SK-N-SH (cell line): Measurements from ENCODE around the gene B3GNT7. TPM values are rescaled to one million over a fixed set of nuclear protein-coding genes. Genes with fewer than 3 reads are reported as not detected.

Experiments used
- CTCF ChIA-PET: fragments of 300-600, 350-600 bp; formaldehyde crosslinking; extraction: SDS; loops from one replicate; lab custom pipeline; 2021; lab: Yijun Ruan, JAX
- POLR2A ChIA-PET: fragments of 350-600 bp; sonication (Branson Sonifier 250); formaldehyde crosslinking; extraction: SDS; loops from one replicate; lab custom pipeline; 2020; ENCODE audit warnings: antibody characterized with exemption, inconsistent platforms; lab: Yijun Ruan, JAX
- DNase-seq: peaks from one replicate; pipeline ENCODE4 v3.0.0; 2012
- H2AFZ ChIP-seq: fragments of 200-600 bp; sonication (generic); 2 replicates; pipeline ENCODE4 v1.8.1; 2016; ENCODE audit warnings: antibody characterized with exemption, mild to moderate bottlenecking, low read depth
- H3F3A ChIP-seq: fragments of 200-600 bp; sonication (generic); replicated peaks from 2 replicates; pipeline ENCODE3; 2016; ENCODE audit warnings: antibody characterized with exemption, mild to moderate bottlenecking; ENCODE audit not compliant: insufficient read depth
- H3K27ac ChIP-seq, 2 experiments: fragments of 200-500 bp in 1 of 2; fragments of 200-600 bp in 1 of 2; sonication (Bioruptor generic) in 1 of 2; sonication (generic), shearing (Covaris generic) in 1 of 2; 2 replicates each; pipeline versions ENCODE4 v1.5.1 to v1.6.1; 2014 to 2016; ENCODE audit warnings: low read depth in 2 of 2, inconsistent platforms in 1 of 2, low read length in 1 of 2, mild to moderate bottlenecking in 1 of 2, mixed read lengths in 1 of 2
- H3K27me3 ChIP-seq: fragments of 200-600 bp; sonication (generic), shearing (Covaris generic); 2 replicates; pipeline ENCODE4 v1.6.1; 2016; ENCODE audit warnings: mixed run types; ENCODE audit not compliant: insufficient read depth
- H3K36me3 ChIP-seq, 2 experiments: fragments of 200-500 bp in 1 of 2; fragments of 200-600 bp in 1 of 2; sonication (Bioruptor generic) in 1 of 2; sonication (generic) in 1 of 2; replicated peaks in 1 of 2; 2 replicates each; pipeline versions ENCODE3 to v1.5.1; 2014 to 2016; ENCODE audit warnings: low read length in 1 of 2, mild to moderate bottlenecking in 1 of 2; ENCODE audit not compliant: insufficient read depth in 2 of 2, control insufficient read depth in 1 of 2
- H3K4me1 ChIP-seq, 2 experiments: fragments of 200-500 bp in 1 of 2; fragments of 200-600 bp in 1 of 2; sonication (Bioruptor generic) in 1 of 2; sonication (generic), shearing (Covaris generic) in 1 of 2; 2 replicates each; pipeline versions ENCODE4 v1.5.1 to v1.6.1; 2014 to 2016; ENCODE audit warnings: low read depth in 1 of 2, low read length in 1 of 2, mixed run types in 1 of 2; ENCODE audit not compliant: insufficient read depth in 2 of 2, control insufficient read depth in 1 of 2
- H3K4me2 ChIP-seq: fragments of 200-600 bp; sonication (generic), shearing (Covaris generic); 2 replicates; pipeline ENCODE4 v1.6.1; 2017; ENCODE audit warnings: mixed run types
- H3K4me3 ChIP-seq, 2 experiments: fragments of 200-500 bp in 1 of 2; fragments of 200-600 bp in 1 of 2; sonication (Bioruptor generic) in 1 of 2; sonication (generic), shearing (Covaris generic) in 1 of 2; 2 replicates each; pipeline versions ENCODE4 v1.5.1 to v1.8.1; 2014 to 2016; ENCODE audit warnings: low read depth in 2 of 2, inconsistent platforms in 1 of 2, low read length in 1 of 2, mild to moderate bottlenecking in 1 of 2, mixed read lengths in 1 of 2, moderate library complexity in 1 of 2
- H3K79me2 ChIP-seq: fragments of 200-600 bp; sonication (generic); 2 replicates; pipeline ENCODE4 v1.8.1; 2017; ENCODE audit warnings: mild to moderate bottlenecking; ENCODE audit not compliant: insufficient read depth
- H3K9ac ChIP-seq: fragments of 200-600 bp; sonication (generic); 2 replicates; pipeline ENCODE4 v1.6.1; 2017; ENCODE audit warnings: mixed run types
- H3K9me2 ChIP-seq: fragments of 200-600 bp; sonication (generic); 2 replicates; pipeline ENCODE4 v1.6.1; 2017; ENCODE audit warnings: mixed run types
- H3K9me3 ChIP-seq: fragments of 200-600 bp; sonication (generic); 2 replicates; pipeline ENCODE4 v1.6.1; 2017; ENCODE audit warnings: mixed run types, mild to moderate bottlenecking, moderate library complexity
- H4K20me1 ChIP-seq: fragments of 200-600 bp; sonication (generic); 2 replicates; pipeline ENCODE4 v1.6.1; 2017; ENCODE audit warnings: mild to moderate bottlenecking, mixed run types; ENCODE audit not compliant: insufficient read depth
- CHD2 ChIP-seq: fragments of 150-350 bp; IDR thresholded peaks from 2 replicates; pipeline ENCODE4 v1.6.1; 2018; ENCODE audit warnings: low read length; ENCODE audit not compliant: partially characterized antibody
- ELF1 ChIP-seq: IDR thresholded peaks from 2 replicates; pipeline ENCODE4 v1.4.0; 2012
- EP300 ChIP-seq, 2 experiments: IDR thresholded peaks; 2 replicates each; pipeline versions ENCODE4 v1.4.0 to v1.6.1; 2012; ENCODE audit warnings: borderline replicate concordance in 1 of 2, low read depth in 1 of 2, low read length in 1 of 2
- FOSL2 ChIP-seq: IDR thresholded peaks from 2 replicates; pipeline ENCODE4 v1.4.0; 2012; ENCODE audit warnings: low read depth, mild to moderate bottlenecking, moderate library complexity, borderline replicate concordance
- FOXJ3 ChIP-seq: sonication (generic); formaldehyde crosslinking; IDR thresholded peaks from 2 replicates; pipeline ENCODE4 v1.5.1; 2020; ENCODE audit warnings: mild to moderate bottlenecking, missing genetic modification reagents
- GABPA ChIP-seq: IDR thresholded peaks from 2 replicates; pipeline ENCODE4 v1.4.0; 2012; ENCODE audit warnings: low read depth, mild to moderate bottlenecking
- GATA2 ChIP-seq: sonication (generic); formaldehyde crosslinking; IDR thresholded peaks from 2 replicates; pipeline ENCODE4 v1.5.0; 2020; ENCODE audit warnings: mild to moderate bottlenecking, missing genetic modification reagents
- JUND ChIP-seq: IDR thresholded peaks from 2 replicates; pipeline ENCODE4 v1.4.0; 2012
- MAX ChIP-seq: IDR thresholded peaks from 2 replicates; pipeline ENCODE4 v1.4.0; 2012; ENCODE audit warnings: low read depth
- MEF2A ChIP-seq: IDR thresholded peaks from 2 replicates; pipeline ENCODE4 v1.4.0; 2012; ENCODE audit warnings: low read depth, borderline replicate concordance
- MXI1 ChIP-seq: IDR thresholded peaks from 2 replicates; pipeline ENCODE4 v1.6.1; 2012; ENCODE audit warnings: mild to moderate bottlenecking, low read depth, low read length, improper control_type of control experiment
- NFIC ChIP-seq: IDR thresholded peaks from 2 replicates; pipeline ENCODE4 v1.4.0; 2012; ENCODE audit warnings: borderline replicate concordance
- RCOR1 ChIP-seq: fragments of 150-350 bp; IDR thresholded peaks from 2 replicates; pipeline ENCODE4 v1.6.1; 2017; ENCODE audit warnings: antibody characterized with exemption, low read length
- RXRA ChIP-seq: IDR thresholded peaks from 2 replicates; pipeline ENCODE4 v1.4.0; 2012; ENCODE audit warnings: low read depth, mild to moderate bottlenecking, borderline replicate concordance
- SIN3A ChIP-seq: IDR thresholded peaks from 2 replicates; pipeline ENCODE4 v1.6.1; 2012; ENCODE audit warnings: low read depth, mild to moderate bottlenecking, low read length, moderate library complexity, borderline replicate concordance
- TAF1 ChIP-seq: IDR thresholded peaks from 2 replicates; pipeline ENCODE4 v1.6.1; 2012; ENCODE audit warnings: low read depth, mild to moderate bottlenecking, low read length, moderate library complexity, borderline replicate concordance
- TCF12 ChIP-seq: IDR thresholded peaks from 2 replicates; pipeline ENCODE4 v1.4.0; 2012
- TEAD4 ChIP-seq: IDR thresholded peaks from 2 replicates; pipeline ENCODE4 v1.4.0; 2012; ENCODE audit warnings: mild to moderate bottlenecking, borderline replicate concordance; ENCODE audit not compliant: insufficient read depth
- WGBS: methylation state at CpG from one replicate; pipeline ENCODE4 v1.1.6; 2017; ENCODE audit warnings: low lambda C conversion rate; 5-methylcytosine and 5-hydroxymethylcytosine counted together
- polyA plus RNA-seq, 3 experiments: library from polyadenylated mRNA; depleted of rRNA; stranded (reverse); fragments of >200 nt; gene quantifications; 2 replicates each; pipeline ENCODE4 v1.2.3, GENCODE V29; 2012
- TF ChIP-seq, protein P1 (sequence below): IDR thresholded peaks from 2 replicates; pipeline ENCODE4 v1.4.0; 2012; ENCODE audit warnings: low read depth, borderline replicate concordance
- TF ChIP-seq, protein P2 (sequence below): IDR thresholded peaks from 2 replicates; pipeline ENCODE4 v1.4.0; 2012; ENCODE audit warnings: low read depth, borderline replicate concordance

The B3GNT7 gene
- polyA plus RNA-seq, 1 of the 3 experiments (the other 2 are of a cell fraction), result 0.12 TPM

- H3K4me3 ChIP-seq, result no peak overlapping the region; a peak in 1 of 4 replicates
- H3K36me3 ChIP-seq, result no peaks in the 10 kb centered on the region
- ChIA-PET CTCF (interaction anchor here (0.6 to 2.4 kb wide), 7 partner anchors 28 to 138 kb away, joined by 3 to 7 read pairs (median 4); no protein-coding TSS in a partner anchor), POLR2A (interaction anchor here (0.9 to 2.4 kb wide), 5 partner anchors 9 to 99 kb away, joined by 3 to 12 read pairs (median 7); partner anchors contain the start of gene NCL)
- H3K9ac ChIP-seq, result no peak overlapping the region; the same call in 1 of the 2 replicates
- H3K9me2 ChIP-seq, result no peaks in the 10 kb centered on the region
- no peaks in the 10 kb centered on the region for H3F3A ChIP-seq
- DNase-seq, result peak; percentile 83
- no peaks in the 10 kb centered on the region for H4K20me1 ChIP-seq
- peak overlapping the region; percentile 84 for H2AFZ ChIP-seq
- H3K4me1 ChIP-seq, result peaks cover 12 to 36% of the 10 kb centered on the region in 2 experiments; a peak in 3 of 4 replicates
- TF ChIP-seq MXI1, result peak; percentile 79; the same call in 1 of the 2 replicates
- TF ChIP-seq SIN3A, result no peak
- TF ChIP-seq GATA2 (CRISPR knock-in tag), result peak; percentile 84
- no peak for TF ChIP-seq MEF2A
- peak; percentile 31; the same call in 1 of the 2 replicates for TF ChIP-seq JUND
- peak in 1 of 2 experiments; percentile 37; a peak in 2 of 4 replicates for TF ChIP-seq EP300 (IDR thresholded peaks at IDR 0.05; ENCODE audit: borderline replicate concordance in 1 of 2, low read depth in 1 of 2, low read length in 1 of 2)
- peak; percentile 44; the same call in 1 of the 2 replicates for TF ChIP-seq RCOR1
- peak; percentile 75 for TF ChIP-seq MAX
- no peak for TF ChIP-seq CHD2
- TF ChIP-seq GABPA, result 0 out of 2 replicates have a peak, but pooled peaks have one; percentile 24
- TF ChIP-seq, protein P1, sequence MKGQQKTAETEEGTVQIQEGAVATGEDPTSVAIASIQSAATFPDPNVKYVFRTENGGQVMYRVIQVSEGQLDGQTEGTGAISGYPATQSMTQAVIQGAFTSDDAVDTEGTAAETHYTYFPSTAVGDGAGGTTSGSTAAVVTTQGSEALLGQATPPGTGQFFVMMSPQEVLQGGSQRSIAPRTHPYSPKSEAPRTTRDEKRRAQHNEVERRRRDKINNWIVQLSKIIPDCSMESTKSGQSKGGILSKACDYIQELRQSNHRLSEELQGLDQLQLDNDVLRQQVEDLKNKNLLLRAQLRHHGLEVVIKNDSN, result peak; percentile 82
- TF ChIP-seq TCF12, result peak; percentile 34; the same call in 1 of the 2 replicates
- no peak for TF ChIP-seq TEAD4
- peak; percentile 40; the same call in 1 of the 2 replicates for TF ChIP-seq FOSL2
- TF ChIP-seq, all 33 proteins: peak for 10
- no peaks in the 10 kb centered on the region for H3K79me2 ChIP-seq
- no peaks in the 10 kb centered on the region for H3K9me3 ChIP-seq
- 41% methylated on average over 20 of the region's 22 CpGs for WGBS
- H3K27me3 ChIP-seq, result no peaks in the 10 kb centered on the region
- peak overlapping the region; percentile 76 to 96 for H3K27ac ChIP-seq
- H3K4me2 ChIP-seq, result peak overlapping the region; percentile 27; the same call in 1 of the 2 replicates
Measured at GRCh38 chr2:231364961-231365810, 30.3 kb upstream of the B3GNT7 start.

DNA sequence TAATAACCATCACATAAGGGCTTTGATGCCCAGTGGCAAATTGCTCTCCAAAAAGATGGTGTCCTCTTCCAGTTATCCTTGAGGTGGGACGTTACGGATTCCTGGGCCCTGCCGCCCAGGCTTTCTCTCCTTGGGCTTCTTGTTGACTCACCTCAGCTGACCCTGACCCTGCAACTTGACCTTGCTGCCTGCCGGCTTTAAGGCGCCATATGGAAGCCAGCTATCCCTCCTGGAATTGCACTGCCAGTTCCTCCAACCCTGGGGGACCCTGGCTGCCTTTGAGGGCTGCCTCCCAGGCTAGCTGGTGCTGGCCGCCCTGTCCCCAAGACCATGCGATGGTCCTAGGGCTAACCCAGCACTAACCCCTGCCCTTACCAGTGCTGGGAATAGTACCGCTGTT is 28.3 kb upstream of the B3GNT7 start:
- Histone ChIP-seq H3K9ac (no peak overlapping the region), H3K9me3 (no peaks in the 10 kb centered on the region), H4K20me1 (no peaks in the 10 kb centered on the region), H3K4me2 (no peak overlapping the region), H3F3A (no peaks in the 10 kb centered on the region), H3K27ac (no peak overlapping the region), H3K36me3 (no peaks in the 10 kb centered on the region), H3K27me3 (no peaks in the 10 kb centered on the region), H2AFZ (no peak overlapping the region), H3K9me2 (no peaks in the 10 kb centered on the region), H3K4me3 (no peak overlapping the region), H3K4me1 (peaks cover 12 to 36% of the 10 kb centered on the region in 2 experiments; a peak in 3 of 4 replicates), H3K79me2 (no peaks in the 10 kb centered on the region)
- no peak for DNase-seq
- TF ChIP-seq RXRA (no peak), EP300 (IDR thresholded peaks at IDR 0.05; ENCODE audit: borderline replicate concordance in 1 of 2, low read depth in 1 of 2, low read length in 1 of 2) (no peak), NFIC (no peak), TEAD4 (no peak), GABPA (no peak), FOSL2 (no peak), TAF1 (no peak), FOXJ3 (CRISPR knock-in tag) (no peak), TCF12 (no peak), JUND (no peak), ELF1 (no peak)
- TF ChIP-seq, protein P2, sequence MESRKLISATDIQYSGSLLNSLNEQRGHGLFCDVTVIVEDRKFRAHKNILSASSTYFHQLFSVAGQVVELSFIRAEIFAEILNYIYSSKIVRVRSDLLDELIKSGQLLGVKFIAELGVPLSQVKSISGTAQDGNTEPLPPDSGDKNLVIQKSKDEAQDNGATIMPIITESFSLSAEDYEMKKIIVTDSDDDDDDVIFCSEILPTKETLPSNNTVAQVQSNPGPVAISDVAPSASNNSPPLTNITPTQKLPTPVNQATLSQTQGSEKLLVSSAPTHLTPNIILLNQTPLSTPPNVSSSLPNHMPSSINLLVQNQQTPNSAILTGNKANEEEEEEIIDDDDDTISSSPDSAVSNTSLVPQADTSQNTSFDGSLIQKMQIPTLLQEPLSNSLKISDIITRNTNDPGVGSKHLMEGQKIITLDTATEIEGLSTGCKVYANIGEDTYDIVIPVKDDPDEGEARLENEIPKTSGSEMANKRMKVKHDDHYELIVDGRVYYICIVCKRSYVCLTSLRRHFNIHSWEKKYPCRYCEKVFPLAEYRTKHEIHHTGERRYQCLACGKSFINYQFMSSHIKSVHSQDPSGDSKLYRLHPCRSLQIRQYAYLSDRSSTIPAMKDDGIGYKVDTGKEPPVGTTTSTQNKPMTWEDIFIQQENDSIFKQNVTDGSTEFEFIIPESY, result no peak
- WGBS, result 95% methylated on average over 8 of the region's 8 CpGs
- ChIA-PET CTCF (interaction anchor here (2.2 kb wide), 1 partner anchor 70 kb away, joined by 7 read pairs; no protein-coding TSS in a partner anchor), POLR2A (interaction anchor here (0.7 kb wide), 1 partner anchor 23 kb away, joined by 4 read pairs; no protein-coding TSS in a partner anchor)
